Fibroblast of skin of left quadriceps (primary cell): ENCODE measurements around the gene SNRPF.
"Not testable (repeated sequence)": the region's sequence is repeated elsewhere in the genome, so short reads cannot be mapped to it uniquely, and the experiment has no call there.

Experiments used
- DNase-seq, 2 experiments: peaks; one replicate each; pipeline ENCODE4 v3.0.0-alpha.2; 2013; ENCODE audit warnings: low read depth in 2 of 2

Gene SNRPF

GRCh38 chr12:95858451-95859343, at the start of gene SNRPF:
Gene SNRPF, plus strand, starts transcription at chr12:95858952. Its CDS starts 122 bp downstream, at chr12:95859074.
- DNase-seq: peak; percentile 91 to 93

DNA sequence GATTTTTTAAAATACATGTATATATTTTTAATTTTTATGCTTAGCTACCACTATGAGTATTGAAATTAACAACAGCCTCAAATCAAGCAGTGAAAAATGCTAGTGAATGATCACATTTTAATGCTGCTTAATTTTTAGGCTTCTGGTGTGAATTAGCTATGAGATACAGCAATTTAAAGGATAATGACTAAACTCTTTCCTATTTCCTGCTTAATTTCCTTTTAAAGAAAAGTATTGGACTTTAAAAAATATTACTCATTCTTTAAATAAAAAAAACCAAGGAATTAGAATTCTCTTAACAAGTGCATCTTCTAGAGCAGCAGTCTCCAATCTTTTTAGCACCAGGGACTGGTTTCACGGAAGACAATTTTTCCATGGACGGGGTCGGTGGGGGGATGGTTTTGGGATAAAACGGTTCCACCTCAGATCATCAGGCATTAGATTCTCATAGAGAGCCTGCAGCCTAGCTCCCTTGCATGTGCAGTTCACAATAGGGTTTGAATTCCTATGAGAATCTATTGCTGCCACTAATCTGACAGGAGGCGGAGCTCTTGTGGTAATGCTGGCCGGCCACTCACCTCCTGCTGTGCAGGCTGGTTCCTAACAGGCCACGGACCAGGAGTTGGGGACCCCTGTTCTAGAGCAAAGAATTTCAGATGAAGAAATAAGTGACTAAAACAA, 49.6 kb upstream of the SNRPF start:
- no peak for DNase-seq

GRCh38 chr12:95810411-95810810, 48.3 kb upstream of the SNRPF start:
- no peak for DNase-seq

DNA sequence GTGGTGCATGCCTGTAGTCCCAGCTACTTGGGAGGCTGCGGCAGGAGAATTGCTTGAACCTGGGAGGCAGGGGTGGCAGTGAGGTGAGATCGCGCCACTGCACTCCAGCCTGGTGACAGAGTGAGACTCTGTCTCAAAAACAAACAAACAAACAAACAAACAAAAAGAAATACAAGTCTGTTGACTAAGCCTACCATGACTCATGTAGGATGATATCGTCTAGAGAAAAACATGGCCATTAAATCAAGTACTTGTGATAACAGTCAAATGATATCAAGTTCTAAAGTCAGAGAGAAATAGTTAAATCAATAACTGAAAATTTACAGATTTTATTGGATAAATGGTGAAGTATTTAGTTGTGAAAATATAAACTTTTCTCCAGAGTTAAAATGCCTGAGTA, 46.6 kb upstream of the SNRPF start:
- DNase-seq: not testable (repeated sequence)

GRCh38 chr12:95815632-95816212, 43.0 kb upstream of the SNRPF start:
- DNase-seq: no peak

DNA sequence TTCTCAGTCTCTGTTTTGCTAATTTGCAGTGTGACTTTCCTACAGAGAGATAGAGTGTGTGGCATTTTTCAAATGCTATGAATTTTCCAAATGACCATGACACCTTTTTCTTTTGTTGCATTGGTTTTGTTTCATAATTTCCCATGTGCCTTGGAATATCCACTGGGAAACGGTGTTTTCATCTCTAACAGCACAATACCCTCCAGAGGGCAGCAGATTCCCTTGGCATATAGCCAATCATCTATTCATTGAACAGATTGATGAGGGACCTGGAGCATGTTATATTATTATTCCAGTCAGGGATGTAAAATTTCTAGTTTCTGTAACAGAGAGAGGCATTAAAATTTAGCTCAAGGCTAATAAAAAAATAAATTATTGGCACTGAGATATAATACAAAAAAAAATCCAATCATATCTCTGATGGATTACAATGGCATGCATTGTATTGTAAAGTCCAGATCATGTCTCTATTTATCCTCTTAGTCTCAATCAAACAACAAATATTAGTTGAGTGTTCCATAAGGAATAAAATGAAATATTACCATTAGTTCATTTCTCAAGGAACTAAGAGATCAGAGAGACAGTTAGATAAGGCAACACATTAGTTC, 38.6 kb upstream of the SNRPF start:
- no peak for DNase-seq

- DNase-seq: no peak
These were observed 29.4 kb upstream of the SNRPF start for GRCh38 chr12:95829395-95829794.

DNA sequence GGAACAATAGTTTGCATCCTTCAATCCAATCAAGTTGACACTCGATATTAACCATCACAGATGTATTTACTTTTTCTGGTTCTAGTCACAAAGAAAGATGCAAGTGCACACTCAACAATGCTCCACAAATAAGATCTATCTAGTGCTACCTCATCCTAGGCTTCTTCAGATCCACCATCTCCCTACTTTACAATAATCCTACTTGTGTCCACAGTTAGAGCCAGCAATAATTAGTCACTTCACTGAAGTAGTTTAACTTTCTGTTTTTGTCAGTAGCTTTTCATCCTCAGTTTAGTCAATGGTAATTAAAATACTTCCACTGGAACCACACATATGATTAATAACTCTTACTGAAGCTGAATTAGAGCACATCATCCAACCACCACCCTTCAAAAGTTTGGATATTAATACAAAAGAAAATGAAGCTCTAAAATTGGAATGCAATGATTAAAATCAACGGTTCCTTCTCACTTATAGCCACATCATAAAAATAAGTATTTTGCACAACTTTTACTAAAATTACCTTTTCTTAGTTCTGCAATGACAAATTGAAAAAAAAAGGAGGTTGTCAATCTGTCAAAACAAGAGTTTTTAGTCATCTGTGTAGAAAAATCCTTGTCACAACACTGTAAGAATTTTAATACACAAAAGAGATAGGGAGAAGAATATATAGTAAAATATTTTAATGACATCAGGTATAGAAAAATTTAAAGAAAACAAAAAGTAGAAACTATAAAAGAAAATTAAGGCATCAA, 28.2 kb upstream of the SNRPF start:
- DNase-seq: no peak

GRCh38 chr12:95834572-95834971, 24.2 kb upstream of the SNRPF start:
- DNase-seq: no peak

DNA sequence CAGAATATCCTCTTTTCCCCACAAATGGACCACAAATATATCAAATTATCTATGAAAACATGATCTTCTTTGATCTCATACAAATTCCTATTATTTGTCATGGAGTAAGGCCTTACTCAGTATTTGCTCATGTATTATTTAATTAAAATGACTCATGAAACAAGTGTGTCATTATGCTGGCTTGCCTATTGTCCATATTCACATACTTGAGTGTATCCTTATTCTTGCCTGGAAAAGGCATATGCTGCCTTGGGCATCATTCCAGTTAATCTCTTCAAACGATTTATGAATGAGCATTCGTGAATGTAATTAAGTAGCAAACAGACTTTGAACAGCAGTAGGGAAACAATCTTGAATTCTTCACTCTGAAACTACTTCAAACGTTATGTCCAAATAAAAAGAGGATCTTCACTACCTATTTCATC, 22.6 kb upstream of the SNRPF start:
- DNase-seq: no peak

GRCh38 chr12:95836630-95837239, 22.0 kb upstream of the SNRPF start:
- DNase-seq: no peak

DNA sequence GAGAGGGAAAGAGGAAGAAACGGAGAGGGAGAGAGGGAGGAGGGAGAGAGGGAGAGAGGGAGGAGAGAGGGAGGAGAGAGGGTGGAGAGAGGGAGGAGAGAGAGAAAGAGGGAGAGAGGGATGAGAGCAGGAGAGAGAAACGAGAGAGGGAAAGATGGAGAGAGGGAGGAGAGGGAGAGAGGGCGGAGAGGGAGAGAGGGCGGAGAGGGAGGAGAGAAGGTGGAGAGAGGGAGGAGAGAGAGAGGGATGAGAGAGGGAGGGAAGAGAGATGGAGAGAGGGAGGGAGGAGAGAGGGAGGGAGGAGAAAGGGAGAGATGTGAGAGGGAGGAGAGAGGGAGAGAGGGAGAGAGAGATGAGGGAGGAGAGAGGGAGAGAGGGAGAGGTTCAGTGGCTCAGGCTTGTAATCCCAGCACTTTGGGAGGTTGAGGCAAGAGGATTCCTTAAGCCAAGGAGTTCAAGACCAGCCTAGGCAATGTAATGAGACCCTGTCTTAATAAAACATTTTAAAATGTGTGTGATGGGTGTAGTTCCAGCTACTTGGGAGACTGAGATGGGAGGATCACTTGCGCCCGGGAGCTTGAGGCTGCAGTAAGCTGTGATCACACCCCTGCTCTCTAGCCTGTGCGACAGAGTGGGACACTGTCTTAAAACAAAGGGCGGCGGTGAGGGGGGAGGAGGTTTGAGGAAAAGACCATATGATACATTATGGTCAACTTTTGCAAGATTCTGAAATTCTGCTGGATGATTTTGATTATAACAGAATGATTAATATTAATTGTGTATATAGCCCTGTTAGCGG, 21.3 kb upstream of the SNRPF start:
- DNase-seq: no peak

GRCh38 chr12:95838125-95838524, 20.6 kb upstream of the SNRPF start:
- no peak for DNase-seq

DNA sequence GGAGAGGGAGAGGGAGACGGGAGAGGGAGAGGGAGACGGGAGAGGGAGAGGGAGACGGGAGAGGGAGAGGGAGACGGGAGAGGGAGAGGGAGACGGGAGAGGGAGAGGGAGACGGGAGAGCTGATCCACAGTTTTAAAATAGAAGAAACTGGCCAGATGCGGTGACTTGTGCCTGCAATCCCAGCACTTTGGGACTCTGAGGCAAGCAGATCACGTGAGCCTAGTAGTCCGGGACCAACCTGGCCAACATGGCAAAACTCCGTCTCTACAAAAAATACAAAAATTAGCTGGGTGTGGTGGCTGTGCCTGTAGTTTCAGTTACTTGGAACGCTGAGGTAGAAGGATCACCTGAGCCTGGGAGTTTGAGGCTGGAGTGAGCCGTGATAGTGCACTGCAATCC, 16.3 kb upstream of the SNRPF start:
- DNase-seq: not testable (repeated sequence)

DNA sequence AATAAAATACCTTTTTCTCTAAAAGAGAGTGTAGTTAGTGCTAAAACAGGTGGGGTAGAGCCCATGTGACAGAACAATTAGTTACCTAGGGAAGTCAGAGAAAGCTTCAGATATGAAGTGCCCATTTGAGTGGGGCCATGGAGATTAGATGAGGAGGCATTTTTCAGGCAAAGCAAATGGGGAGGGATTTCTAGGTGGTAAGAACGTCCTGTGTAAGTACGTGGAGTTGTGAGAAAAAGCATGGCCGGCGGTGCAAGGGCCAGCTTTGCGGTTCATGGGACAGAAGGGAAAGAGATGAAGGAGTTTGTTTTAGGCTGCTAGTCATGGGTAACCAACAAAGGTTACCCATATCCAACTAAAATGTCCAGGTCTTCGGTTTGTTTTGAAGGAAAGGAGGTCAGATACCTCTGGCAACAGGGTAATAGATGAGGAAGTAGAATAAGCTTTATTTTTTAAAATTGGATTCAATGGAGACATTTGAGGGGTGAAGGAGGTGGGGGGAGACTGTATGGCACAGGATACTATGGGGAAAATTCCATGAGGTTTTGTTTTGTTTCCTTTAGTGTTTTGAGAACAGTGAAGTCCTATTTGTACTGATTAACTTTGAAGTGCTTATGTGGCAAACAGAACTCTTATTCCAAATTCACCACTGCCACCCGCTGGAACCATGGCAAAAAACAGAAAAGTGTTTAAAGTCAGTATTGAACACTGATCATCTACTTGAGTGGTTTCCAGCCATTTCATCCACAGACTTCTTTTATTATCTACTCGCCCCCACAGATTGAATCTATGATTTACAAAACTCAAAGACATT, 10.0 kb upstream of the SNRPF start:
- no peak for DNase-seq

- DNase-seq: no peak
These were observed 7.1 kb upstream of the SNRPF start for GRCh38 chr12:95851606-95852005.

DNA sequence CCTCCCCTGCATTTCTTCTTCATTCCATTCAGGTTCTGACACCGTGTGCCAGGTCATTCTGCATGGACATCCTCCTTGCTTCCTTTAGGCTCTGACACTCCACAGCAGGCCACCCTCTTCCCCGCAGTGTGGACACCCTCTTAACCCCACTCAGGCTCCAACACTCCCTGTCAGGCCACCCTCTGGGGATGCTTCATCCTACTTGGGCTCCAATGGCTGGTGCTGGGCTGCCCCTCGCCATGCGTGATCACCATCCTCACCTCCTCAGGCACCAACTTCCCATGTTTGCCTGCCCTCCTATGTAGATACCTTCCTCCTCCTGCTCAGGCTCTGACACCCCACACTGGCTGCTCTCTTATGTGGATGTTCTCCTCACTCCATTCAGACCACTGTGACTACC, 6.6 kb upstream of the SNRPF start:
- DNase-seq: no peak

DNA sequence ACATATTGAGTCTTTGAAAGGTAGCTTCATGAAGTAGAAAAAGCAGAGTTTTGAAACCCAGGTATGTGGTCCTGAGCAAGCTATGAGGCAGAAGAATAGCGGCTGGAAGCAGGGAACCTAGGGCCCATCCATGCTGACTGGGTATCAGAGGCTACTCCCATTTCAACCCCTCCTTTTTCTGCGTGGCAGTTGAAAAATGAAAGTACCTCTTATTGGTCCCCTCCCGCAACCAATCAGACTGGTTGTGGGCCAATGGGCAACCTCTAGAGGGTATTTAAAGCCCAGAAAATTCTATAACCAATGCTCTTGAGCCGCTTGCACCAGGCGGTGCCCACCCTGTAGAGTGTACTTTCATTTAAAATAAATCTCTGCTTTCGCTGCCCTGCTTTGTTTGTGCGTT, 1.6 kb upstream of the SNRPF start:
- no peak for DNase-seq

- DNase-seq: no peak
These were observed 953 bp upstream of the SNRPF start for GRCh38 chr12:95857799-95858198.
